ENCODE data around the gene UHMK1.
"Not testable (repeated sequence)": the region's sequence is repeated elsewhere in the genome, so short reads cannot be mapped to it uniquely, and the experiment has no call there.

UHMK1 gene

DNA sequence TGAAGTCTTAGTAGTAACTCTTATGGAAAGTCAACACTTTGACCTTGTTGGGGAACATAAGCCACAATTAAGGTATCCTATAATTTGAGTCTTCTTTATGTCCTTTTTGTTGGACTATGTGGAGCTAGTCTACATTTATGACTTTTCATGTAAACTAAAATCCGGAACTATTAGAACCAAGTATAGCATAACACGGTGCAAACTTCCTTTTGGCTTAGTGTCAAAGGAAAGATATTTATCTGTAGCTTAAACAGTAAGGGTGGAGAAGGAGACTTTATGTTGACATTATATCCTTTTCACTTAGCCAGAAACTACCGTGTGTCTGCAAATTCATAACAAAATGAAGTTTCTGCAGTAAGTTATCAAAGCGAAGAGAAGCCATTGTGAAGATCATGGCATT lies 71.2 kb downstream of the UHMK1 start:
- TF ChIP-seq, protein P1, sequence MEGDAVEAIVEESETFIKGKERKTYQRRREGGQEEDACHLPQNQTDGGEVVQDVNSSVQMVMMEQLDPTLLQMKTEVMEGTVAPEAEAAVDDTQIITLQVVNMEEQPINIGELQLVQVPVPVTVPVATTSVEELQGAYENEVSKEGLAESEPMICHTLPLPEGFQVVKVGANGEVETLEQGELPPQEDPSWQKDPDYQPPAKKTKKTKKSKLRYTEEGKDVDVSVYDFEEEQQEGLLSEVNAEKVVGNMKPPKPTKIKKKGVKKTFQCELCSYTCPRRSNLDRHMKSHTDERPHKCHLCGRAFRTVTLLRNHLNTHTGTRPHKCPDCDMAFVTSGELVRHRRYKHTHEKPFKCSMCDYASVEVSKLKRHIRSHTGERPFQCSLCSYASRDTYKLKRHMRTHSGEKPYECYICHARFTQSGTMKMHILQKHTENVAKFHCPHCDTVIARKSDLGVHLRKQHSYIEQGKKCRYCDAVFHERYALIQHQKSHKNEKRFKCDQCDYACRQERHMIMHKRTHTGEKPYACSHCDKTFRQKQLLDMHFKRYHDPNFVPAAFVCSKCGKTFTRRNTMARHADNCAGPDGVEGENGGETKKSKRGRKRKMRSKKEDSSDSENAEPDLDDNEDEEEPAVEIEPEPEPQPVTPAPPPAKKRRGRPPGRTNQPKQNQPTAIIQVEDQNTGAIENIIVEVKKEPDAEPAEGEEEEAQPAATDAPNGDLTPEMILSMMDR (IDR thresholded peaks at IDR 0.05; ENCODE audit: extremely low read depth, insufficient read depth, missing control alignments): no peak
- DNase-seq (ENCODE audit: low spot score): no peak
- in situ Hi-C loops (cut with MboI; ENCODE audit: low pct_unique_long_range_greater_than_20kb, low sequenced_read_pairs, unreplicated experiment): no loop called here

DNA sequence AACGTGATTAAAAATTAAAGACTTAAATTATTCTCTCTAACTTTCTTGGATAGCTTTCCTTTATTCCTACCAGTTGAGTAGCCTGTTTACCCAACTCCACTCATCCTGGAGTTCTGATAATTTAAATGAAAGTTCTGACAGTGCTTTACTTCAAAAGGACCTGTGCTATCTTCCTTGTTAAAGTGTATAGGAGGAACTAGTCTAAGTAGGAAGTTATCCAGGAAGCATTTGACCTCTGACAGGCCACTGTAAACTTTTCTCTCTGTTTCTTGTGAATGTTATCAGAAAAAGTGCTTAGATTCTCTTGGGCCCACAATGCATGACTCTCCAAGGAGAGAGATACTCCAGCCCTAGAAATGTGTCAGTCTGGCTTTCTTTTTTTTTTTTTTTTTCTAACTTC lies 73.1 kb downstream of the UHMK1 start:
- no peak for DNase-seq (ENCODE audit: low spot score)
- in situ Hi-C loops (cut with MboI; ENCODE audit: low pct_unique_long_range_greater_than_20kb, low sequenced_read_pairs, unreplicated experiment): no loop called here
- TF ChIP-seq, protein P1 (IDR thresholded peaks at IDR 0.05; ENCODE audit: extremely low read depth, insufficient read depth, missing control alignments): no peak

DNA sequence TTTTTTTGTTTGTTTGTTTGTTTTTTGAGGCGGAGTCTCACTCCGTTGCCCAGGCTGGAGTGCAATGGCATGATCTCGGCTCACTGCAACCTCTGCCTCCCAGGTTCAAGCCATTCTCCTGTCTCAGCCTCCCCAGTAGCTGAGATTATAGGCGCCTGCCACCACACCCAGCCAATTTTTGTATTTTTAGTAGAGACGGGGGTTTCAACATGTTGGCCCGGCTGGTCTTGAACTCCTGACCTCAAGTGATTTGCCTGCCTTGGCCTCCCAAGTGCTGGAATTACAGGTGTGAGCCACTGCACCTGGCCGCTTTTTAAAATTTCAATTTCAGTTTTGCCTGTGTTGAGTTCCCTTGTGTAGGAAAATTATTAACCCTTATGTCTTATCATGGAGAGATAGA lies 73.5 kb downstream of the UHMK1 start:
- DNase-seq (ENCODE audit: low spot score); in situ Hi-C loops (cut with MboI; ENCODE audit: low pct_unique_long_range_greater_than_20kb, low sequenced_read_pairs, unreplicated experiment): not testable (repeated sequence)

DNA sequence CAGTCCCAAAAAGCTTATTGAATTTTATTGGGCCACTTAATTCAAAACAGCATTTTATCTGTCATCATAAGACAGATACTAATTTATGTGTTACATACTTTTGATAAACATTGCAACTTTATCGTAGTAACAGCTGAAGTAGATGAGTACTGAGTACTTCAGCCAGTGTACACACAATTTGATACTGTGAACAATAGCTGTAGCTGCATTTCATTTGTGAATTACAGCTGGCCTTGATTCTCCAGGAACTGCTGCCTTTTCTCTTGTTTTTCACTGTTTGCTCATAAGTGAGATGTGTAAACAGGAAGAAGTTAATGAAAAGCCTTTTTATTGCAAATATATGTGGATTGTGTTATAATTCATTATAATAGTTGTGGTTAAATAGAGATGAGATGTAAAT lies 74.1 kb downstream of the UHMK1 start:
- TF ChIP-seq, protein P1 (IDR thresholded peaks at IDR 0.05; ENCODE audit: extremely low read depth, insufficient read depth, missing control alignments): no peak
- in situ Hi-C loops (cut with MboI; ENCODE audit: low pct_unique_long_range_greater_than_20kb, low sequenced_read_pairs, unreplicated experiment): no loop called here
- DNase-seq (ENCODE audit: low spot score): no peak

DNA sequence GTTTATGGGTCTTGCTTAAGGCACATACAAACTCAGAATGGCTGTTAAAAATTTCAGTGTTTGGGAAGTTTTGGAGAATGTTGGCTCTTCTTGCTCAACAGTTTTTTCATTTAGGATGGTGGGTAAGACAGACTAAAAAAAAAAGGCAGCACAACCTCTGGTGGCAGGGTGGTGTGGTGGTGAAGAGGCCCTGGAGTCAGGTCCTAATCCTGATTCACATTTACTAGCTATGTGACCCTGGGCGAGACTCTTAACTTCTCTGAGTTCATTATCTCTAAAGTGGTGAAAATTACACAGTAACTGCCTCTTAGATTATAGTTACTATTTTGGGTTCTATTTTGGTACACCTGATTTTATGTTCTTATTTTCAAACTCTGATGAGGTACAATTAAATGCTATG lies 75.5 kb downstream of the UHMK1 start:
- TF ChIP-seq, protein P1 (IDR thresholded peaks at IDR 0.05; ENCODE audit: extremely low read depth, insufficient read depth, missing control alignments): no peak
- DNase-seq (ENCODE audit: low spot score): no peak
- in situ Hi-C loops (cut with MboI; ENCODE audit: low pct_unique_long_range_greater_than_20kb, low sequenced_read_pairs, unreplicated experiment): no loop called here

DNA sequence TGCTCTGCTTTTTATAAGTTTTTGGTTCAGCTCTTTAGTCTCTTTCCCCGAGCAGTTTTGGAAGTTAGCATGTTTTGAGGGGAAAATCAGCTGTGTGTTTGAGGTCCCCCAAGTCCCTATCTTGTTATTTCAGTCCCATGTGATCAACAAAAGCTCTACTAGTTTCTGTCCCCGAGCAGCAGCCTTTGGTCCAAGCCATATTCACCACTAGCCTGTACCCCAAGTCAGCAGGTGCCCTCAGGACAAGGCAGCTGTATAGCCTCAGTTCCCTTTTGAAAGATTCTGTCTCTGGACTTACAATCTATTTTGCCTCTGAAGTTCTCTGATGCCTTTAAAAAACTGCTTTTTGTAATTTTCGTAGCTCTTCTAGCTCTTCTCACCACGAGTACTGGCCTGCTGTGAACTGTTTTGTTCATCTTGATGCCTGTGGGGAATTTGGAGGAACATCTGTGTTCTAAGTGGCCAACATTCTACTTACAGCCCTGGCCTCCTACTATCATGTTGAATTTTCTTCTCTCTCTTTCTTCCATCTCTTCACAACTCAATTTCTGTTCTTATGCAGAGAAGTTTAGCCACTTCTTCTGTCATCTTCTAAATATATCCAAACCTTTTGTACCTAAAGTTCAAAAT lies 80.6 kb downstream of the UHMK1 start:
- no peak for DNase-seq (ENCODE audit: low spot score)
- in situ Hi-C loops (cut with MboI; ENCODE audit: low pct_unique_long_range_greater_than_20kb, low sequenced_read_pairs, unreplicated experiment): no loop called here
- TF ChIP-seq, protein P1 (IDR thresholded peaks at IDR 0.05; ENCODE audit: extremely low read depth, insufficient read depth, missing control alignments): no peak

DNA sequence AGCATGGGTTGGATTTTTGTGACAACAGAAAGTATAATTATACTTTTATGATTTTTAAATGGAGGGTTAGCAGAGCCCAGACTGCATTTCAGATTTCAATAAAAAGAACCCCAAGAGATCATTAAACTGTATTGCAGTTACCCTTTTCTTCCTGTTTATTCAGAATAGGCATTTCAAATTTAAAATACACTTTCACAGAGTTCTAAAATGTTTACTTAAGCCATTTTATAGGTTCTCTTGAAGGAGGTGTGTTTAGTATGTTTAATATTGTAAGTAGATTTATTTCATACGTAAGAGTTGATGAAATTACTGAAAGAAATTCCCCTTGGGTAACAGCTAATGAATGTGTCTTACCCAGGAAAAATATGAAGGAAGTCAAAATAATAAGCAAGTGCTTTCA lies 81.3 kb downstream of the UHMK1 start:
- no peak for DNase-seq (ENCODE audit: low spot score)
- TF ChIP-seq, protein P1 (IDR thresholded peaks at IDR 0.05; ENCODE audit: extremely low read depth, insufficient read depth, missing control alignments): no peak
- in situ Hi-C loops (cut with MboI; ENCODE audit: low pct_unique_long_range_greater_than_20kb, low sequenced_read_pairs, unreplicated experiment): no loop called here
